Activated CD4-positive, CD25-positive, alpha-beta regulatory T cell treated with anti-CD3 and anti-CD28 coated beads, Interleukin-2, amount 50 U/mL, for 16 hours (primary cell): ENCODE data around the gene RANBP9.
A peak's percentile ranks its signal among the peaks of the same experiment; 100 is the strongest.

Experiments
- DNase-seq: peaks from one replicate; pipeline ENCODE4 v3.0.0-alpha.2; 2020; ENCODE audit warnings: low read depth, low spot score

Gene RANBP9

GRCh38 chr6:13604546-13605416 is 106.9 kb downstream of the RANBP9 start:
- DNase-seq: no peak

- no peak for DNase-seq
These were observed 107.5 kb downstream of the RANBP9 start for GRCh38 chr6:13604135-13604534.

GRCh38 chr6:13600036-13600435 is 111.6 kb downstream of the RANBP9 start:
- DNase-seq: no peak

- DNase-seq: no peak
These were observed 114.6 kb downstream of the RANBP9 start for GRCh38 chr6:13597073-13597472.

- no peak for DNase-seq
These were observed 117.9 kb downstream of the RANBP9 start for GRCh38 chr6:13593720-13594119.

GRCh38 chr6:13593103-13593502 is 118.5 kb downstream of the RANBP9 start:
- no peak for DNase-seq

- DNase-seq: no peak
These were observed 120.3 kb downstream of the RANBP9 start for GRCh38 chr6:13591205-13591921.

- DNase-seq: no peak
These were observed 121.0 kb downstream of the RANBP9 start for GRCh38 chr6:13590574-13591153.

GRCh38 chr6:13589801-13590200 is 121.8 kb downstream of the RANBP9 start:
- no peak for DNase-seq

- no peak for DNase-seq
These were observed 124.8 kb downstream of the RANBP9 start for GRCh38 chr6:13586603-13587542.

GRCh38 chr6:13581700-13582229 is 129.9 kb downstream of the RANBP9 start:
- no peak for DNase-seq

GRCh38 chr6:13579911-13580310 is 131.7 kb downstream of the RANBP9 start:
- no peak for DNase-seq

- no peak for DNase-seq
These were observed 133.7 kb downstream of the RANBP9 start for GRCh38 chr6:13577926-13578325.

- no peak for DNase-seq
These were observed 135.6 kb downstream of the RANBP9 start for GRCh38 chr6:13576017-13576416.

- DNase-seq: no peak
These were observed 136.3 kb downstream of the RANBP9 start for GRCh38 chr6:13575377-13575775.

GRCh38 chr6:13574571-13575376 is 136.9 kb downstream of the RANBP9 start, which contains the start of gene SIRT5:
Gene SIRT5 (plus strand): TSS chr6:13574601. CDS start chr6:13584111, 9,510 bp downstream.
- DNase-seq: peak; percentile 43

- DNase-seq: peak; percentile 82
These were observed 137.5 kb downstream of the RANBP9 start for GRCh38 chr6:13574149-13574570.

- no peak for DNase-seq
These were observed 137.9 kb downstream of the RANBP9 start for GRCh38 chr6:13573669-13574110.

GRCh38 chr6:13572951-13573654 is 138.5 kb downstream of the RANBP9 start:
- DNase-seq: no peak
